Measurements from ENCODE around the gene SPSB4.

Gene SPSB4

GRCh38 chr3:141039589-141039988, 11.6 kb upstream of the SPSB4 start:
- POLR2A ChIA-PET = no interaction called here

DNA sequence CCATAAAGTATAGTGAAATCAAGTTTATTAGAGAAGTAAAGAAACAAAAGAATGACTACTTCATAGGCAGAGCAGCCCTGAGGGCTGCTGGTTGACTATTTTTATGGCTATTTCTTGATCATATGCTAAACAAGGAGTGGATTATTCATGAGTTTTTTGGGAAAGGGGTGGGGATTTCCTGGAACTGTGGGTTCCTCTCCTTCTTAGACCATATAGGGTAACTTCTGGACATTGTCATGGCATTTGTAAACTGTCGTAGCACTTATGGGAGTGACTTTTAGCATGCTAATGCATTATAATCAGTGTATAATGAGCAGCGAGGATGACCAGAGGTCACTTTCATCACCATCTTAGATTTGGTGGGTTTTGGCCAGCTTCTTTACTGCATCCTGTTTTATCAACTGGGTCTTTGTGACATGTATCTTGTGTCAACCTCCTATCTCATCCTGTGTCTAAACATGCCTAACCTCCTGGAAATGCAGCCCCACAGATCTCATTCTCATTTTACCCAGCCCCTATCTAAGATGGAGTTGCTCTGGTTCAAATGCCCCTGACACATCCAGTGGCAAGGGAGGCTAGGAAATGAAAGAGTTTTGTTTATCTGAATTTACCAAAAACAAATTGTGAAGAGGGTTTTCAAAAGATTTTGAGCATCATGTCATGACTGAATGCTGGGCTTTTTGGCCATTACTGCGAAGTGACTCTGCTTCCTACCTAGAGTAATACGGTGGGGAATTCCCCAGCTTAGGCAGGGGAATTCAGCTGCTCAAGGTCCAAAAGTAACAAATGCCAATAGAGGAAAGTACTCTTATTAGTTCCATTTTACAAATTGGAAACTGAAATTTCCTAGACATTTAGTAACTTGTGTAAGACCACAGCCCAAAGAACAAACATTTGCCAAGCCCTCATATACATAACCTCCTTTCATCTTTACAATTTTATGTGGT, 6.2 kb upstream of the SPSB4 start:
- ChIA-PET CTCF (no interaction called here), POLR2A (no interaction called here)
- no peak for DNase-seq (ENCODE audit: extremely low spot score)
- TF ChIP-seq, protein P1, sequence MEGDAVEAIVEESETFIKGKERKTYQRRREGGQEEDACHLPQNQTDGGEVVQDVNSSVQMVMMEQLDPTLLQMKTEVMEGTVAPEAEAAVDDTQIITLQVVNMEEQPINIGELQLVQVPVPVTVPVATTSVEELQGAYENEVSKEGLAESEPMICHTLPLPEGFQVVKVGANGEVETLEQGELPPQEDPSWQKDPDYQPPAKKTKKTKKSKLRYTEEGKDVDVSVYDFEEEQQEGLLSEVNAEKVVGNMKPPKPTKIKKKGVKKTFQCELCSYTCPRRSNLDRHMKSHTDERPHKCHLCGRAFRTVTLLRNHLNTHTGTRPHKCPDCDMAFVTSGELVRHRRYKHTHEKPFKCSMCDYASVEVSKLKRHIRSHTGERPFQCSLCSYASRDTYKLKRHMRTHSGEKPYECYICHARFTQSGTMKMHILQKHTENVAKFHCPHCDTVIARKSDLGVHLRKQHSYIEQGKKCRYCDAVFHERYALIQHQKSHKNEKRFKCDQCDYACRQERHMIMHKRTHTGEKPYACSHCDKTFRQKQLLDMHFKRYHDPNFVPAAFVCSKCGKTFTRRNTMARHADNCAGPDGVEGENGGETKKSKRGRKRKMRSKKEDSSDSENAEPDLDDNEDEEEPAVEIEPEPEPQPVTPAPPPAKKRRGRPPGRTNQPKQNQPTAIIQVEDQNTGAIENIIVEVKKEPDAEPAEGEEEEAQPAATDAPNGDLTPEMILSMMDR (IDR thresholded peaks at IDR 0.05; ENCODE audit: control extremely low read depth, extremely low read depth, low read depth, missing control alignments) = no peak

More at GRCh38 chr3:141039589-141039988, 11.6 kb upstream of the SPSB4 start:
- CTCF ChIA-PET = interaction anchor here (0.6 kb wide), 1 partner anchor 142 kb away, joined by 3 read pairs; no protein-coding TSS in a partner anchor
- no peak for DNase-seq (ENCODE audit: extremely low spot score)
- TF ChIP-seq, protein P1 (IDR thresholded peaks at IDR 0.05; ENCODE audit: control extremely low read depth, extremely low read depth, low read depth, missing control alignments) = no peak

DNA sequence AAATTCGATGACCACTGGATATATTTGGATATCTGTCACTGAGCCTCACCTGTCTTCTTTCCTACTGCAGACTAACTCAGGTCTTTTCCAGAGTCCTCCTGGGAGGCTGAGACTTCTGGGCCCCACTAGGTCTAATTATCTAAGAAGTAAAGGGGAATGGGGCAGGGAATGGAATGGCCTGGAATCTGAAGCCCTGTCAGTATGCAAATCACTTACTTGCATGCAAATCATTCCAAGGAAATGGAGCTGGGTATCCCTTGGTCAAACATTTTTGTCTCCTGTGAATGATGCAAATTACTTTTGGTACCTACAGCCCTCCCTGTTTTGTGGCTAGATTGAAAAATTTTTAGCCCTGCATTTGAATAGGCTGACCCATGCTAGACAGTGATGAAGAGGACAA, 5.3 kb upstream of the SPSB4 start:
- ChIA-PET CTCF (no interaction called here), POLR2A (no interaction called here)
- TF ChIP-seq, protein P1 (IDR thresholded peaks at IDR 0.05; ENCODE audit: control extremely low read depth, extremely low read depth, low read depth, missing control alignments) = no peak
- DNase-seq (ENCODE audit: extremely low spot score) = no peak

- no peak for DNase-seq (ENCODE audit: extremely low spot score)
- TF ChIP-seq, protein P1 (IDR thresholded peaks at IDR 0.05; ENCODE audit: control extremely low read depth, extremely low read depth, low read depth, missing control alignments) = no peak
- POLR2A ChIA-PET = no interaction called here
- CTCF ChIA-PET = interaction anchor here (1.0 to 1.4 kb wide), 2 partner anchors 11 to 51 kb away, joined by 3 to 4 read pairs; no protein-coding TSS in a partner anchor
These were observed 4.0 kb upstream of the SPSB4 start for GRCh38 chr3:141047168-141047567.

GRCh38 chr3:141049681-141050080, 1.5 kb upstream of the SPSB4 start:
- ChIA-PET POLR2A (no interaction called here), CTCF (no interaction called here)
- no peak for DNase-seq (ENCODE audit: extremely low spot score)
- TF ChIP-seq, protein P1 (IDR thresholded peaks at IDR 0.05; ENCODE audit: control extremely low read depth, extremely low read depth, low read depth, missing control alignments) = no peak

GRCh38 chr3:141051443-141052200, 475 bp downstream of the SPSB4 start:
- TF ChIP-seq, protein P1 (IDR thresholded peaks at IDR 0.05; ENCODE audit: control extremely low read depth, extremely low read depth, low read depth, missing control alignments) = no peak
- no peak for DNase-seq (ENCODE audit: extremely low spot score)
- CTCF ChIA-PET = no interaction called here
- POLR2A ChIA-PET = no interaction called here

All from GM10248 (cell line).